ENCODE data around the gene TRABD2B.
A peak's percentile ranks its signal among the peaks of the same experiment; 100 is the strongest.

The TRABD2B gene

DNA sequence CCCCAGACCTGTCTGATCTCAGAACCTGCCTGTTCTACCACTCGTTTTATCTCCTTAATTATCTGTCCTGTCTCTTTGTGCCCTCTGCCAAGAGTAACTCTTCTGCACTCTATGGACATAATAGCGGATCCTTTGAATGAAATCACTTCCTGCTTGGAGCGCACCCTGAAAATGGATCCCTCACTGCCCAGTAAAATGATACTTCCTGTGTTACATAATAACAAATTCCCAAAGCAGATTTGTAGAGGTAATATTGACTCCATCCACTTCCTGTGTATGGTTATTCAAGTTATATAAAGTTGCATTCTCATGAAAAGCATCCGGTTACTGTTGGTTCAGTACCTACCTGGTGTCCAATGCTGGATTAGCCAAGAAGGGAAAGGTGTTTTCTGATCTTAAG is 246.0 kb downstream of the TRABD2B start:
- no peak for DNase-seq

DNA sequence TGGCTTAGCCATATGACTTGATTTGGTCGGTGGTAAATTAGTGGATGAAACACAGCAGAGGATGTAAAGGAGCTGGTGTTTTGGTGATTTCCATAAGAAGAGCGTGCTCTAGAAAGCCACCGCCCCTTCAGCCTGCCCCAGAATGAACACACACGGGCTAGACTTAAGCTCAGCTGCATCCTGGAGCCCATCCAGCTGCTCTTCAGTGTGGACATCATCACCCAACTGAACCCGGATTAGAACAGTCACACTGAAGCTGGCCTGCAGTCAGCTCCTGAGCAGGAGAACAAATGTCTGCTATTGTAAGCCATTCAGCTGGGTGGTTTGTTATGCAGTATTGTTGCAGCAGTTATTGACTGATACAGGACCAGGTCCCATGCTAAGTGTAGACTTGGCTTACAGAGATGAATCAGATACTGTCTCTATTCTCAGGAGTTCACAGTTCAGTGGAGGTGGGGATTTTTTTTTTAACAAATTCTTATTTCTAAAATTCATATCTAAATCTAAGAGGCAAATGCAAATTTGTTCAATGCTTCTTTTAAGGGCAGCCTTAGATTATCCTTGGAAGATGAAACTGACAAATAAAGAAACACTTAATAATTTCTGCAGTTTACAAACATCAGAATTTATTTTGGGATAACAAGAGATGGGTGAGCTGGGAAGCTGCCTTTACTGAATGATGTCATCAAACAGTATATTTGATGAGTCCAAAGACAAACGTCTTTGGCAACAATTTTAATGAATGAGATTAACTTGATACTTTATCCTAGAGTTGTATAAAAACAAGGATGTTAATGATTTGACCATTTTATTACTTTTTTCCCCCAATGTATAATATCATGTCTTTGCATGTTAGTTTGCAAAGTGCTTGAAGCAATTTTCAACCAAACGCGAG is 251.2 kb downstream of the TRABD2B start:
- DNase-seq = no peak

DNA sequence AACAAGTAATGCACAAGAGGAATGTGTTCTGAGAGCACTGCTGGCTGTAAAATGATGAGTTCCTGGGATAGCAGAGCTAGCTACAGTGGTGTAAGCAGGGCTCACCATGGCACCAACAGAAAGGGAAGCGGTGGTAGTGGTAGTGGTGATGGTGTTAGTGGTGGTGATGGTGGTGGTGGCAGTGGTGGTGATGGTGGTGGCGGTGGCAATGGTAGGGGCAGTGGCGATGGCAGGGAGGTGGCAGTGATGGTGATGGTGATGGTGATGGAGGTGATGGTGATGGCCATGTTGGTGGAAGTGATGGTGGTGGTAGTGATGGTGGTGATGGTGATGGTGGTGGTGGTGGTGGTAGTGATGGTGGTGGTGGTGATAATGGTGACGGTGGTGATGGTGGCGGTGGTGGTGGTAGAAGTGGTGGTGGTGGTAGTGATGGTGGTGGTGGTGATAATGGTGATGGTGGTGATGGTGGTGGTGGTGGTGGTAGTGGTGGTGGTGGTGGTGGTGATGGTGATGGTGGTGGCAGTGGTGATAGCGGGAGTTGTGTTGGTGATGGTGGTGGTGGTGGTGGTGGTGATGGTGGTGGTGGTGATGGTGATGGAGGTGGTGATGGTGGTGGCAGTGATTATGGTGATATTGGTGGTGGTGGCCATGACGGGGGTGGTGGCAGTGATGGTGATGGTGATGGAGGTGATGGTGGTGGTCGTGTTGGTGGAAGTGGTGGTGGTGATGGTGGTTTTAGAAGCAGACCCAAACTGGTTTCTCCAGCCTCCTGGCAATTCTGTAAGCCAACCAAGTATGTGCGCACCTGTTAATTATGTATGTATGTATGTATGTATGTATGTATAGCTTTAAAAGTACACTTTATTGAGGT is 254.1 kb downstream of the TRABD2B start:
- DNase-seq = no peak

DNA sequence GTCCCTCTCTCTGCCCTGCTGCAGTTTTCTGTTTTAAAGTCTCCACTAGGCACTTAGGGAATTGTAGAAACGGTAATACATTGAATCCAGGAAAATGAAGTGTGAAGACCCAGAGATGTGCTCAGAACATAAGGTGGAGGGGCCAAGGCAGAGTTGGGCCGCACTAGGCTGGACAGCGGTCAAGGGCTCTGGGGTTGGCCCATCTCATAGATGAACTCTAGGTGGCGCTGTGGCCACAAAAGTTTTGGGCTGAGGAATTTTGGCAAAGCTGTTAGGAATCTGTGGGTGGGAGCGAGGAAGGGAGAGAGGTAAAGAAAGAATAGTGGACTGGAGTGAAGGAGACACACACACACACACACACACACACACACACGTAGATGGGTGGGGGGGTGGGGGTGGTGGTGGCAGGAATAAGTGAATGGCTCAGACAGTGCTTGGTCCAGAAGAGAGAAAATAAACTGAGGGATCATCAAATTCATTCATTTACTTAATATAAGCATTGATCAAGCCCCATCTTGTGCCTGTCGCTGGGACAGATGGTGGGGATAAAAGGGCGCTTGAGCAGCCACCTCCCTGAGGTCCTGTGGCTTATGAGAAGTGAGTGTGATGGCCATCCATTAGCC is 258.5 kb downstream of the TRABD2B start:
- DNase-seq = peak; percentile 85

DNA sequence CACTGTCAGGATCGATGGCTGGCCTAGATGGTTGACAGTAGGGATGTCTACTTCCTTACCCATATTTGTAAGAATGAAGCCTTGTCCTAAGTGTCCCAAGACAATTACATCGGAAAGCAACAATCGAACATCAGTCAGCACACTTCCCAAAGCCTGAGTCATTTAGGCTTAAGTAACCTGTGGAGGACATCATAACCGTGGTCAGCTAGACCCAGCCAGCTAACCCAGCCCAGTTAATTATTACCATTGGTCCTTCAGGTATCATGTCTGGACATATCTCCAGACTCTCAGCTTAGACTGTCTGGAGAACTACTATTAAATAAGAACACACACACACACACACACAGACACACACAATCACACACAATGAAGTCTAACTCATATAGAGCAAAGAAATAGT is 264.7 kb downstream of the TRABD2B start:
- no peak for DNase-seq

DNA sequence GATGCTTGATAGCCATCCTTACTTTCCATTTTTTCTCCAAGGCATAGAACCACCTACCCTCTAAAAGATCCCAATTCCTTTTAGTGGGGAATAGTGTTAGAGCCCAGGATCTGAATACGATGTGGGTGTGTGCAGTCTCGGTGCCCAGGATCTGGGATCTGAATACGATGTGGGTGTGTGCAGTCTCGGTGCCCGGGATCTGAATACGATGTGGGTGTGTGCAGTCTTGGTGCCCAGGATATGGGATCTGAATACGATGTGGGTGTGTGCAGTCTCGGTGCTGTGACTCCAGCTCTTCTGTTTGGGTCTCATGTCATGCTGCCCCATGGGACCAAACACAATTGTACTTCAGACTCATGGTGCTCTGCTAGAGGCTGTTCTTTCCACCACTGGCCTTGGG is 265.5 kb downstream of the TRABD2B start:
- no peak for DNase-seq

DNA sequence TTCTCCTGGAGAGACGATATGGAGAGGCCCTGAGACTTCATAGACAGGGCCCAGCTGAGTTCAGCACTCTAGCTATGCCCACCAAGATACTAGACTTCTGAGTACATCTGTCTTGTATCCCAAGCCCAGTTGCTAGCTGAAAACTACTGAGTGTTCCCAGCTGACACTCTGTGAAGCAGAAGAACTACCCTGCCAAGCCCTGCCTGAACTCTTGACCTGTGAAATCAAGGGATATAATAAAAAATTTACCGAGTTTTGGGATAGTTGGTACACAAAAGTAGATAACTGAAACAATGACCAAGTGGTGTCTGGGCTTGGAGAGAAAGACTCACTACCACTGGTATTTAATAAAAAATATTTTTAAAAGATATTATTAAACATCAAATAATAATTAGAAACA is 267.5 kb downstream of the TRABD2B start:
- no peak for DNase-seq

DNA sequence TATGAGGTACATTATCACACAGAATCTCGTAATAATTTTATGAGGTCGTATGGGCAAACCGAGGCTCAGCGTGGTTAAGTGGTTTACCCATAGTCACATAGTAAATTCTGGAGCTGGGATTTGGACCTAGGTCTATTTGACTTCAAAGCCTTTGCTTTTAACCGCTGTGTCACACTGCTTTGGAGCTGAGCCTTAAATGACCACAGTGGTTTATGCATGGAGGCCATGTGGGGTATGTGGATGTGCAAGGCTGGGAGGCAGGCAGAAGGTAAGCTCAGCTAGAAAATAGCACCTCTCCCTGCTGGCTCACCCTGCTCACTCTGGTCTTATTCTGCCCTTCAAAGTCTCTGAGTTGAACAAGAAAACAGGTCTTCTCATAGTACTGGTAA is 269.5 kb downstream of the TRABD2B start:
- no peak for DNase-seq

DNA sequence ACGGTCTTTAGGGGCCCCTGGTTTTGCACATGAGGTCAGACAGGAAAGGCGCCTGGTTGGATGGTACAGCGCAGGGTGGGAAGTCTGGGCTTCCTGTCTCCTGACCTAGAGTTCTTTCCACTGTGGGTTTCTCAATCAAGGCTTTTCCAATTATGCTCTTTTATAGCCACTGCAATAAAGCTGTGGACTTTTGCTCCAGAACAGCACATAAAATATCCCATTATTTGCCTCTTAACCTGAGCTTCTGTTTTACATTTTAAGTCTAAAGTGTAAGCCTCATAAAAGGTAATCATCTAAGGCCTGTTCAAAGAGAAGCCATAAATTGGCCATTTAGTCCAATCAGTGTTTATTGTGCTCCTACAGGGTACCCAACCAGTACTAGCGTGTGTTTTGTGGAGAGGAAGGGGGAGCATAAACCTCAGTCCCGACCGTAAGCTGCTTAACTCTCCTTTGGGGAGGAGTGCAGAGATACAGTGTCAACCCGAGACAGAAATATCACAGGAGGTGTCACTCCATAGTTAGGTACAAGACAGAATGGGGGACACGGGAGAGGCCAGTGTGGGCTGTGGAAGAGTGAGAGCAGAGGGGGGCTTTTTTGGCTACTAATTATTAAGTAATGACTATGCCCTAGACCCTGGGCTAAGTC is 270.0 kb downstream of the TRABD2B start:
- DNase-seq = no peak

DNA sequence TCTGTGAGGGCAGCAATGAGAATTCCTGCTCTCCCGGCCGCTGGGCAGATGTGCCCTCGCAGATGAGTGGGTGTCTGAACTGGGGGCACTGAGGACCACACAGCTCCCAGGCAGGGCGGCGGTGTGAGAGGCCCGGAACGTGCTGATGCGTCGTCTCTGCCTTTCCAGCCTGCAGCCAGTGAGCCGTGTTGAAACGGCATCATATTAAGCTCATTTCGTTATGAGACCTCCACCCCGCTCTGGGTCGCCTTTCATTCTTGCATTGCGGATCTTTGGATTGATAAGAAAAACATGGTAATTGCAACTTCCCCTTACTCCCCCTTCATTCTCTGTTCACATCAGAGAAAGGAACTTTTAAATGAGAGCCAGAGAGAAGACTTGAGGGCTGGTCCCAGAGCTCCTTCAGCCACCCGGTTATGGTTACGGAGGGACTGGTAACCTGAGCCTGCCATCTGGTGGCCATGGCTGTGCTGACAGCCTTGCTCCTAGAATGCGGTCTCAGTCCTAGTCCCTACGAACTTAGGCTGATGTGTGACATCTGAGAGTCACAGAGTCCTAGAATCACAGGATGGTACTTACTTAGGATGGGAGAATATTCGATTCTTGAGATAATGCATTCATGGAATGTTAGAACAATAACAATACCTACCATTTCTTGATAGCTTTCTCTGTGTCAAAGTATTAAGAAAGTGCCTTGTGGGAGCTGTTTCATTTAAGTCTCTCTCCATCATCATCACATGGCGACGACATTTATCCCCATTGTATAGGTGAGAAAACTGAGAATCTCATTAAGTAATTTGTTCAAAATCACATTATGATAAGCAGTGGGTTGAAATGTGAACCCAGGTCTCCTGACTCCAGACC is 271.0 kb downstream of the TRABD2B start:
- DNase-seq = peak; percentile 85

DNA sequence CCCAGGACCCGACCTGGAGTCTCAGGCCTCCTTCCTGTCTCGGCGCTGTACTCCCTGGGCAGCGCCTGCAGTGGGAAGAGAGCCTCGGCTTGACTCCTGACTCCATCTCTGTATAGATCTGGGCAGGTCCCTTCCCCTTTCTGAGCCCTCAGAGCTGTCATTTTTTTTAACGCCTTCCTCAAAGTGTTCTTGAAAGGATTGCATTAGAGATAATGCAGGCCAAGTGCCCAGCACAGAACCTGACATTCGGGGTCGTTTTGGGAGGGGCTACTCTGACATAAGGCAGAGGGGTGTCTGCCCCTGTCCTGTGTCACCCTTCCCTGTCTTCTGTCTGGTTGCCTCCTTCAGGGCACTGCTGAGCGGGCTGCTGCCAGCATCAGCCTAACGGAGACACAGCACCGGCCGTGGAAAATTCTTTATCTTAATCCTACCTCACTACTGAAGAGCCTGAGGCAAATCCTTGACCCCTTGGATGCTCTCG is 271.6 kb downstream of the TRABD2B start:
- DNase-seq = no peak

DNA sequence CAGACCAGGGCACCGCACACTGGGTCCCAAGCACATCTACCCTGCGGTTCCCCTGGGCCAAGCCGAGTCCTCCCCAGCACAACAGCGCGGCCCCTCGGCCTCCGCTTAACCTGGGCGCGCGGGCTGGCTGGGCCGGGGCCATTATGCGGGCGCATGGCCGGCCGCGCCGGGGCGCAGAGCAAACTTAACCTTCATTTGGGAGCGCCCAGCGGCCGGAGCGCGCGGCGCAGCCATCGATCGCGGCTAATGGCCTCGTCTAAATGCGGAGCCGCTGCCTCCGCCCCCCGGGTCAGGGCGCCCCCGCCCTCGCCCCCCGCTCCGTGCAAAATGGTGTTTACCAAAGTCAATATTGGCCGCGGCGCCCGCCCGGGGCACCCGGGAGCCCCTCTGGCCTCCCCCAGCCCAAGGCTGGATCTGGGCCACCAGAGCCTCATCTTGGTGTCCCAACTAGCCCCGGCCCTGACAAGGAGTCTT is 272.1 kb downstream of the TRABD2B start:
- no peak for DNase-seq

DNA sequence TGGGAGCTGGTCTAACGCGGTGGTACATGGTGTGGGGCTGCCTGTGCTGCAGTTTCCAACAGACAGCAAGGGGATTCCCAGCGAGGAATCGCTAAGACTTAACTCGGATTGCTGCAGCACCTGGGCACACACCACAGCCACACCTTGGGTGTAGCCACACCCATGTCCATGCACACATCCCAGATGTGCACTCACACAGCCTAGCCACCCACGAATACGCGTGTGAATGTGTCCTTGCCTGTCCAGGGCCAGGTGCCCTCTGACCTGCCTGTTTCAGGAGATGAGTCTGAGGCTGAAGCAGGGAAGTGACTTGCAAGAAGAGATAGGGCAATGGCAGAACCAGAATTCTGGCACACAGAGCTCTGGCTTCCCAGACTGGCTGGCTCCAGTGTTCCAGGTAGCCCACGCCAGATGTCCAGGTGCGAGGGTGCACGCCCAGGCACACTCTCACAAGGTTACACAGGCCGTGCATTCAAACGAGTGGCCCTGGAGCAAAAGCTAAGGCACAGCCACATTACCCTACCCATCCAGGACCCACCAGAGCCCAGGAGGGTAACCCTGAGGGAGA is 272.7 kb downstream of the TRABD2B start:
- no peak for DNase-seq

DNA sequence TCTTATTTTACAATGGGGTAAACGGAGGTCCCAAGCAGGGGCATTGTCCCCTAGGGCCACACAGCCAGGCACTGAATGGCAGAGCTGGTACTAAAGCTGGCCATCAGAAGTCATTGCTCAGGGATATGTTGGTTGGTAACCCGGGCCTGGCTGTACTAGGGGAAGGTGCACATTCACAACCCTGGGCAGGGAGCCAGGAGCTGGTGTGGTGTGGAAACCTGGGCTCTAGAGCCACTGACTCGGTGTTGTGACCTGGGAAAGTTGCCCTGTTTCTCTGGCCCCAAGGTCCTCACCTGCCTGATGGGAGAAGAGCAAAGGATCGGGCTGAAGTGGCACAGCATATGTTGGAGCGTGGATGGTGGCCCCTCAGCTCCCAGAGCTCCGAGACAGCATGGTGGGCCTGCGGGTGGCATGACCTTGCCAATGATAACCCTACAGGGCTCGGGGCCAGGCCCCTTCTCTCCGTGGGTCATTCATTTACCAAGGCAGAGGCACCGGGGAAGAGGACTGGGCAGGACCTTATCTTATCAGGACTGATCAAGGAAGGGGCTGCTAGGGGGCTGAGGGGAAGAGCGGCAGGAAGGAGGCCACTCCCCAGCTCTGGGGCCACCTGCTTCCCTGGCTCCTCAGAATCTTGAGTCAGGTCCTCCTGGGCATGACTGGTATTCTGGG is 274.1 kb downstream of the TRABD2B start:
- no peak for DNase-seq

DNA sequence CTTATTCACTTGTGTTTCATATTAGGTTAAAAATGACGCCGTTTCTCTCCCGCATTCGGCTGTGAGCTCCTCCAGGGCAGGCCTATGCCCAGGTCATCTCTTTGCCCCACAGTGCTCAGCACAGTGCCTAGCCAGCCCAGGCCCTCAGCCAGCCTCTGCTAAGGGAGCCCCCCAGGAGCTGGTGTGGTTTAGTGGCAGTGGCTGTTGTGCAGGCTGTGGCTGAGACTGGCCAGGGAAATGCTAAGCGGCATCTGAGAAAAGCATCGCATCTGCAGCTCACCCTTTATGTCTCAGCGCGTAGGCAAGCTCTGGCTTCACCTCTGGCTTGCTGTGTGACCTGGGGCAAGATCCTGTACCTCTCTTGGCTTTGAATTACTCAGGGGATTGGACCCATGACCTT is 275.1 kb downstream of the TRABD2B start:
- DNase-seq = no peak

DNA sequence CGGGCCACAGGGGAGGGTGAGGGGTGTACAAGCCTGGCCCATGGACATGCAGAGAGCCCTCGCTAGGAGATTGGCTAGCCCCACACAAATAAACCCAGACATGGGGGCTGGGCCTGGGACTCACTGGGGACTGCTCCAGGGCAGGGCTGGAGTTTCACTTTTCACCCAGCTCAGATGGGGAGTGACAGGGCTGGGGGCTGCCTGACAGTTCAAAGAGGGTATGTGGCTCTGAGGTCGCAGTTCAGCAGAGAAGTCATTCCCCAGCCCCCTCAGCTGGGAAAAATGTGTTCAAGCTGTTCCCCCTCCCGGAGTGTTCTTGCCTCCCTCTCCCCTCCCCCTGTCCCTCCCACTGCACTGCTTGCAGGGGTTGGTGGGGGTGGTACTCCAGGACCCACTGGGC is 277.1 kb downstream of the TRABD2B start:
- DNase-seq = no peak

DNA sequence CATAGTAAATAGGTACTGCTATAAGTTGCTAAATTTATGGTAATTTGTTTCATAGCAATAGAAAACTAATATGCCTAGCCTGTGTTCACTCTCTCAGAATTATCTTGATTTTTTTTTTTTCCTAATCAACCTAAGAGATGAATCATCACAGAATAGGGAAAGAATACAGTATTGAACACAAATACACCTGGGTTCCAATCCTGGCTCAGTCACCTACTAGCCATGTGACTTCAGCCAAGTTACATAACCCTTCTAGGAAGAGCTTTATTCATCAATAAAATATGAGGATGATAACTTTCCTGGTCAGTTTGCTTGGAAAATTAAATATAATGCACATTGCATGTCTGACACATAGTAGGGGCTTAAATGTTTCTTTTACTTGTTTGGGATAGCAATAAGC is 279.8 kb downstream of the TRABD2B start:
- no peak for DNase-seq

DNA sequence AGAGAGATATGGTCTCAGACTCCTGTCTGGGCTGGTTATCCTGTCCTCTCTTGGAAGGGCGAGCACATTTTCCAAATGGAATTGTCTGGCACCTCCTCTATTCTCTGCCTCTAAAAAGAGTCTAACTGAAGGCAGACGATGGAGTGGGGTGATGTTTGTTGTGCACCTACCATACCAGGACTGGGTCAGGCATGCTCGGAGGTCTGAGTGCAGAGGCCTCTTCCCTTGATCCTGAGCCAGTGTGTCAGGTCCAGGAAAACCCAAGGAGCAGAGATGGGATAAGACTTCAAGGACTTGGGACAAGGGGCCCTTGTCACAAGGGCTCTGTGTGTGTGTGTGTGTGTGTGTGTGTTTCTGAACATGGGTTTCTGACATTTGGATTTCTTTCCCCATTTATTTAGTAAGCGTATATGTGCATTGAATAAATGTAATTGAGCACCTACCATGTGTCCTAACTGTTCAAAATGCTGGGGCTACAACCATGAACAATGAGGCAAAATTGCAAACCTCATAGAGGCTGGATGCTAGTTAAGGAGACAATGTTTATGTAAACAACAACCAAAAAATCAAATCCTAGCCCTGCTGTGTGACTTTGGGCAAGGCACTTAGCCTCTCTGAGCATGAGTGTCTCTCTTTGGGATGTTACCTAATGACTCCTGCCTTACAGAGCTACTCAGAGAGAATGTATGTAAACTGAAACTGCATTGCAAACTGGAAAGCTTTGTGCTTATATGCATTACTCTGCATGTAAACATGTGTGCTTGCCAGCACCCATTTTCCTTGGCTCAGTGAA is 283.0 kb downstream of the TRABD2B start:
- DNase-seq = no peak

DNA sequence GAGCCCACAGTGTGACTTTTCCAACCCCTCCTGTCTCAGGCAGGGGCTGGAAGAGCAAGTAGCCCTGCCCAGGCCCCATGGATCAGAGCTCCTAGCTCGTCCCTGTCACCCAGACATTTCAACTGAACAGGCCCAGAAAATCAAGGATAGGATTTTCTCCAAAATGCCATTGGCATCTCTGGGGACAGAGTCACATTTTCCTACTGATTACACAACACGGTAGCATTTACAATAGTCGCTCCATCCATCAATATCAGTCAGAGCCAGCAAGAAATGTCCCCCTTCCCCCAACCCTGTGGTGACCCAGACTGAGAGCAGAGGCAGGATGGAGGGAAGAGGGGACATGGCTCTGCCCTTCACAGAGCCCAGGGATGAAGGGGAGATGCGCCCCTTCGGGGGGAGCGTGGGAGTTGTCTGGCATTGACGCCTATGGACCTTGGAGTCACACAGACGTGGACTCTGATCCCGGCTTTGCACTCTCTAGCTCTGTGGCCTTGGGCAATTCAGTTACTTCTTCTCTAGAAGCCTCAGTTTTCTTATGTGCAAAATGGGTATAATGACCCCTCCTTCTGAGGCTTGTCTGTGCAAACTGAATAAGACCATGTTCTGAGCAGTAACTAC is 283.7 kb downstream of the TRABD2B start:
- no peak for DNase-seq

All from femur (tissue), 1 donor.